HepG2 (cell line): ENCODE measurements around the gene DOHH. TPM values are rescaled to one million over a fixed set of nuclear protein-coding genes. Genes with fewer than 3 reads are reported as not detected.

Source experiments
- ATAC-seq: fragments of 200-7000 bp; cut with Tn5 transposase; 3 replicates; pipeline ENCODE4 v1.9.1; 2020; ENCODE audit warnings: mild to moderate bottlenecking, moderate library complexity
- BruUV-seq: library from RNA; stranded (reverse); fragments of 400-500 nt; replicated peaks from 2 replicates; lab custom pipeline; 2021; lab: Mats Ljungman, UMichigan
- CTCF ChIA-PET: fragments of 300-600 bp; formaldehyde crosslinking; extraction: SDS; loops from one replicate; lab custom pipeline; 2021; ENCODE audit warnings: low total read pairs, inconsistent platforms, low intra/inter-chr PET ratio; lab: Yijun Ruan, JAX
- POLR2A ChIA-PET: fragments of 350-600 bp; sonication (Branson Sonifier 250); formaldehyde crosslinking; loops from one replicate; lab custom pipeline; 2020; ENCODE audit warnings: antibody characterized with exemption, inconsistent platforms; lab: Yijun Ruan, JAX
- DNase-seq: peaks from one replicate; pipeline ENCODE4 v3.0.0-alpha.2; 2015; ENCODE audit warnings: low spot score
- FAIRE-seq: peaks from 3 replicates; lab custom pipeline; 2011; peaks lifted over from hg19 to GRCh38; lab: Jason Lieb, UNC
- H2AFZ ChIP-seq: one replicate; pipeline ENCODE4 v1.6.1; 2011; ENCODE audit warnings: low read length, inconsistent platforms
- H3K27ac ChIP-seq: fragments of 300-600 bp; 3 replicates; pipeline ENCODE4 v1.8.0; 2011; ENCODE audit warnings: mixed run types, mild to moderate bottlenecking, mixed read lengths, low read length, inconsistent platforms; ENCODE audit not compliant: insufficient read depth; ENCODE audit errors: extremely low read length
- H3K27me3 ChIP-seq, 2 experiments: fragments of 200-600 bp in 1 of 2; 2 replicates in 1 of 2; 3 replicates in 1 of 2; pipeline versions ENCODE4 v1.6.0 to v1.8.0; 2011; ENCODE audit warnings: low read length in 2 of 2, mild to moderate bottlenecking in 2 of 2, moderate library complexity in 2 of 2, inconsistent platforms in 1 of 2; ENCODE audit not compliant: insufficient read depth in 2 of 2, control insufficient read depth in 1 of 2
- H3K36me3 ChIP-seq, 2 experiments: fragments of 200-600 bp in 1 of 2; replicated peaks in 1 of 2; 2 replicates in 1 of 2; 3 replicates in 1 of 2; pipeline versions ENCODE4 v1.5.1 to v1.8.0; 2011; ENCODE audit warnings: low read length in 2 of 2, inconsistent platforms in 1 of 2; ENCODE audit not compliant: insufficient read depth in 2 of 2, control insufficient read depth in 1 of 2
- H3K4me1 ChIP-seq: 2 replicates; pipeline ENCODE4 v1.5.1; 2012; ENCODE audit warnings: low read length, inconsistent platforms; ENCODE audit not compliant: insufficient read depth
- H3K4me2 ChIP-seq: 2 replicates; pipeline ENCODE4 v1.6.0; 2011; ENCODE audit warnings: low read depth, low read length, inconsistent platforms
- H3K4me3 ChIP-seq, 3 experiments: fragments of 200-600 bp in 1 of 3; sonication (generic), shearing (Covaris generic) in 1 of 3; replicated peaks in 1 of 3; 2 replicates each; pipeline ENCODE4 v1.5.1; 2011 to 2016; ENCODE audit warnings: low read length in 3 of 3, inconsistent platforms in 2 of 3, low read depth in 2 of 3, mild to moderate bottlenecking in 2 of 3, control low read depth in 1 of 3, mixed read lengths in 1 of 3; ENCODE audit not compliant: insufficient read depth in 1 of 3
- H3K79me2 ChIP-seq: one replicate; pipeline ENCODE4 v1.6.1; 2011; ENCODE audit warnings: low read length, inconsistent platforms; ENCODE audit not compliant: insufficient read depth
- H3K9ac ChIP-seq: 2 replicates; pipeline ENCODE4 v1.6.0; 2011; ENCODE audit warnings: mild to moderate bottlenecking, low read depth, low read length, inconsistent platforms; ENCODE audit not compliant: insufficient read depth
- H3K9me3 ChIP-seq: 2 replicates; pipeline ENCODE4 v1.5.1; 2012; ENCODE audit warnings: mild to moderate bottlenecking, low read length
- H4K20me1 ChIP-seq: 2 replicates; pipeline ENCODE4 v1.6.0; 2011; ENCODE audit warnings: inconsistent platforms, mild to moderate bottlenecking, low read length, moderate library complexity; ENCODE audit not compliant: insufficient read depth
- AGO2 ChIP-seq: fragments of 200-400 bp; formaldehyde crosslinking; optimal IDR thresholded peaks from 2 replicates; pipeline ENCODE3; 2017; ENCODE audit warnings: mild to moderate bottlenecking, low read depth, low read length, moderate library complexity
- ATF2 ChIP-seq: sonication (generic); formaldehyde crosslinking; IDR thresholded peaks from 2 replicates; pipeline ENCODE4 v1.4.0; 2020; ENCODE audit warnings: missing genetic modification reagents
- CENPT ChIP-seq: sonication (generic); formaldehyde crosslinking; IDR thresholded peaks from 2 replicates; pipeline ENCODE4 v1.8.0; 2022; ENCODE audit warnings: low read depth, mild to moderate bottlenecking, moderate library complexity, missing genetic modification reagents
- DPF2 ChIP-seq: sonication (generic); formaldehyde crosslinking; IDR thresholded peaks from 2 replicates; pipeline ENCODE4 v1.4.0; 2020; ENCODE audit warnings: mild to moderate bottlenecking, low read depth, missing genetic modification reagents, borderline replicate concordance
- DRAP1 ChIP-seq: IDR thresholded peaks from 2 replicates; pipeline ENCODE4 v1.6.1; 2016; ENCODE audit warnings: missing genetic modification reagents, missing compliant biosample characterization
- ELF3 ChIP-seq: IDR thresholded peaks from 2 replicates; pipeline ENCODE4 v1.6.1; 2016; ENCODE audit warnings: missing genetic modification reagents, missing compliant biosample characterization
- HDAC2 ChIP-seq: sonication (generic); formaldehyde crosslinking; IDR thresholded peaks from 2 replicates; pipeline ENCODE4 v1.4.0; 2020; ENCODE audit warnings: missing genetic modification reagents
- HIC2 ChIP-seq: sonication (generic); formaldehyde crosslinking; IDR thresholded peaks from 2 replicates; pipeline ENCODE4 v1.9.0; 2022; ENCODE audit warnings: low read depth, missing genetic modification reagents
- HNRNPK ChIP-seq: fragments of 200-400 bp; formaldehyde crosslinking; IDR thresholded peaks from 2 replicates; pipeline ENCODE4 v1.6.1; 2018; ENCODE audit warnings: low read length, low read depth, moderate library complexity, mild to moderate bottlenecking; ENCODE audit not compliant: poor library complexity, severe bottlenecking
- HNRNPUL1 ChIP-seq: fragments of 200-400 bp; formaldehyde crosslinking; IDR thresholded peaks from 2 replicates; pipeline ENCODE4 v1.6.1; 2017; ENCODE audit warnings: low read depth, mild to moderate bottlenecking, low read length, moderate library complexity
- NFYC ChIP-seq: IDR thresholded peaks from 2 replicates; pipeline ENCODE4 v1.6.1; 2016; ENCODE audit warnings: missing genetic modification reagents, missing compliant biosample characterization
- PCBP2 ChIP-seq: fragments of 200-400 bp; formaldehyde crosslinking; optimal IDR thresholded peaks from 2 replicates; pipeline ENCODE3; 2018; ENCODE audit warnings: low read length, low read depth; ENCODE audit not compliant: poor library complexity, severe bottlenecking
- PHF20 ChIP-seq: sonication (generic); formaldehyde crosslinking; IDR thresholded peaks from 2 replicates; pipeline ENCODE4 v1.5.0; 2020; ENCODE audit warnings: mild to moderate bottlenecking, missing genetic modification reagents
- POLR2AphosphoS5 ChIP-seq: IDR thresholded peaks from 2 replicates; pipeline ENCODE4 v1.6.1; 2012; ENCODE audit warnings: low read depth, low read length
- REPIN1 ChIP-seq: sonication (generic); formaldehyde crosslinking; IDR thresholded peaks from 2 replicates; pipeline ENCODE4 v1.8.0; 2022; ENCODE audit warnings: missing genetic modification reagents, low read depth, mild to moderate bottlenecking, borderline replicate concordance
- SMC3 ChIP-seq: IDR thresholded peaks from 2 replicates; pipeline ENCODE4 v1.6.1; 2011; ENCODE audit warnings: low read length, improper control_type of control experiment
- SSRP1 ChIP-seq: IDR thresholded peaks from 2 replicates; pipeline ENCODE4 v1.6.1; 2016; ENCODE audit warnings: control low read depth
- TEAD3 ChIP-seq: optimal IDR thresholded peaks from 2 replicates; pipeline ENCODE3; 2016; ENCODE audit warnings: borderline replicate concordance
- ZFYVE20 ChIP-seq: sonication (generic); formaldehyde crosslinking; IDR thresholded peaks from 2 replicates; pipeline ENCODE4 v1.8.0; 2023; ENCODE audit warnings: low read depth, mild to moderate bottlenecking, moderate library complexity, missing genetic modification reagents, borderline replicate concordance
- ZNF276 ChIP-seq: sonication (generic); formaldehyde crosslinking; IDR thresholded peaks from 2 replicates; pipeline ENCODE4 v1.4.0; 2020; ENCODE audit warnings: mild to moderate bottlenecking, low read depth, missing genetic modification reagents
- WGBS: methylation state at CpG from one replicate; pipeline ENCODE4 v1.1.6; 2017; ENCODE audit warnings: low lambda C conversion rate; 5-methylcytosine and 5-hydroxymethylcytosine counted together
- in situ Hi-C: cut with HindIII; loops from 2 replicates; pipeline ENCODE4 v1.10.0; 2017; ENCODE audit warnings: low pct_unique_long_range_greater_than_20kb; ENCODE audit not compliant: extremely low pct_ligation_motif_present
- intact Hi-C: fragments of 100-400 bp; cut with micrococcal nuclease; formaldehyde crosslinking; loops from one replicate; pipeline ENCODE4 v1.10.0; 2022; ENCODE audit not compliant: unreplicated experiment
- polyA plus RNA-seq, 8 experiments: library from polyadenylated mRNA; depleted of rRNA in 3 of 8; stranded (reverse) in 7 of 8; unstranded in 1 of 8; fragments of >200 nt; fragmentation: Illumina TruSeq in 4 of 8; extraction: Trizol in 4 of 8; gene quantifications; 2 replicates each; pipeline versions ENCODE4 v1.2.1 to v1.2.3, GENCODE V29; 2011 to 2016; ENCODE audit warnings: low read depth in 4 of 8, missing spikeins in 1 of 8, mixed read lengths in 1 of 8; ENCODE audit not compliant: insufficient read depth in 1 of 8
- total RNA-seq, 5 experiments: library from RNA; depleted of rRNA; stranded (reverse); fragments of >200 nt; fragmentation: Illumina TruSeq; extraction: Trizol; gene quantifications; 2 replicates each; pipeline ENCODE4 v1.2.3, GENCODE V29; 2016; ENCODE audit warnings: low read depth in 1 of 5

DOHH gene
- total and polyA plus RNA-seq, 2 of the 13 experiments (the other 11 are each of a cell fraction or from before 2014, with no cell fraction given), result 3.5 to 13.7 TPM

DNA sequence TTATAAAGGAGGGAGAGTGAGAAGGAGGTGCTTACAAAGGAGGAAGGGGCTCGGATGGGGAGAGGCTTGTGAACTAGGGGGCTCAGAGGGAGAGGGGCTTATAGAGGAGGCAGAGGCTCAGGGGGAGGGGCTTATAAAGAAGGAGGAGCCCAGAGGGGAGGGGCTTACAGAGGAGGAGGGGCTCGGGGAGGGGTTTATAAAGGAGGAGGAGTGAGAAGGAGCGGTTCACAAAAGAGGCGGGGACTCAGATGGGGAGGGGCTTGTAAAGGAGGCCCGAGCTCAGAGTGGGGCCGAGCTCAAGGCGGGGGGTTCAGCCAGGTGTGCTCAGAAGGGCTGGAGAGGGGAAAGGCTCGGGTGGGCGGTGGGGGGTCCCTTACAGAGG is 20.6 kb downstream of the DOHH start:
- H4K20me1 ChIP-seq, result no peaks in the 10 kb centered on the region
- WGBS, result 21% methylated on average over 9 of the region's 9 CpGs
- peak; percentile 62 for ATAC-seq

More for the DNA sequence above, 20.6 kb downstream of the DOHH start:
- no peaks in the 10 kb centered on the region for H3K9me3 ChIP-seq
- in situ Hi-C loops (no loop called here), intact Hi-C loops (no loop called here)
- no peak for DNase-seq
- peak overlapping the region; percentile 18 for H3K27ac ChIP-seq
- H3K4me1 ChIP-seq, result peaks cover 20% of the 10 kb centered on the region
- peak overlapping the region; percentile 44 to 67 (median 60); a peak in 4 of 6 replicates for H3K4me3 ChIP-seq
- CTCF ChIA-PET, result interaction anchor here (1.0 kb wide), 1 partner anchor 153 kb away, joined by 3 read pairs; no protein-coding TSS in a partner anchor
- no TSS peak for BruUV-seq
- peak overlapping the region; percentile 61 for H3K4me2 ChIP-seq
- no peaks in the 10 kb centered on the region for H3K27me3 ChIP-seq
- FAIRE-seq, result no peak
- POLR2A ChIA-PET, result interaction anchor here (0.6 to 3.0 kb wide), 8 partner anchors 9 to 195 kb away, joined by 3 to 24 read pairs (median 6); partner anchors contain the start of genes DOHH and MFSD12
- no peak overlapping the region for H2AFZ ChIP-seq
- no peak for TF ChIP-seq HDAC2 (CRISPR knock-in tag)
- TF ChIP-seq HNRNPK, result peak; percentile 35
- no peak for TF ChIP-seq ELF3 (CRISPR knock-in tag)
- no peak for TF ChIP-seq ATF2
- TF ChIP-seq REPIN1 (CRISPR knock-in tag), result no peak
- no peak for TF ChIP-seq DPF2 (CRISPR knock-in tag)
- no peak for TF ChIP-seq NFYC (CRISPR knock-in tag)
- no peak for TF ChIP-seq AGO2
- TF ChIP-seq PHF20 (CRISPR knock-in tag), result no peak
- TF ChIP-seq TEAD3, result no peak
- no peak for TF ChIP-seq ZFYVE20
- 0 out of 2 replicates have a peak, but pooled peaks have one; percentile 15 for TF ChIP-seq POLR2AphosphoS5
- no peak for TF ChIP-seq HIC2 (CRISPR knock-in tag)
- TF ChIP-seq ZNF276, result no peak
- TF ChIP-seq HNRNPUL1, result no peak
- TF ChIP-seq DRAP1 (CRISPR knock-in tag), result peak; percentile 40; the same call in 1 of the 2 replicates
- peak; percentile 11 for TF ChIP-seq PCBP2
- TF ChIP-seq CENPT (CRISPR knock-in tag), result no peak
- no peak for TF ChIP-seq SMC3
- no peak for TF ChIP-seq SSRP1 (CRISPR knock-in tag)
- no peaks in the 10 kb centered on the region for H3K79me2 ChIP-seq
- H3K9ac ChIP-seq, result 0 out of 2 replicates have a peak overlapping the region, but pooled peaks have one; percentile 28
- no peaks in the 10 kb centered on the region for H3K36me3 ChIP-seq
